ENCODE results near the gene SGTA.

The SGTA gene

DNA sequence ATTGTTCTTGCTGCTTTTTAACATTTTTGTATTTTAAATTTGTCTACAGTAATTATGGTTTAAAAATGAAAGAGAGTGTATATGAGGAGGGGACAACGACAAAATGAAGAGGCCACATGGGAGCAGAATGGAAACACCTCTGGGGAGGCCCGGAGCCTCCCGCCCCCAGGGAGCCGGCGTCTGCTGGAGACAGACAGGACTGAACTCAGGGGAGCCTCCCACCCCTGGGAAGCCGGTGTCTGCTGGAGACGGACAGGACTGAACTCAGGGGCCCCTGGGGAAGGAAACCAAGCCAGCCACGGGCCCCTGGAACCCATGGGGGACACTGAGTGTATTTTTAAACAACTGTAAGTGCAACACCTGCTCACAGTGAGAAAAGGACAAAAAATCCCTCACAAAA lies 26.6 kb downstream of the SGTA start:
- DNase-seq (ENCODE audit: low read depth), result no peak
- H3K4me3 ChIP-seq (ENCODE audit: low read length), result no peak overlapping the region
- TF ChIP-seq, protein P1, sequence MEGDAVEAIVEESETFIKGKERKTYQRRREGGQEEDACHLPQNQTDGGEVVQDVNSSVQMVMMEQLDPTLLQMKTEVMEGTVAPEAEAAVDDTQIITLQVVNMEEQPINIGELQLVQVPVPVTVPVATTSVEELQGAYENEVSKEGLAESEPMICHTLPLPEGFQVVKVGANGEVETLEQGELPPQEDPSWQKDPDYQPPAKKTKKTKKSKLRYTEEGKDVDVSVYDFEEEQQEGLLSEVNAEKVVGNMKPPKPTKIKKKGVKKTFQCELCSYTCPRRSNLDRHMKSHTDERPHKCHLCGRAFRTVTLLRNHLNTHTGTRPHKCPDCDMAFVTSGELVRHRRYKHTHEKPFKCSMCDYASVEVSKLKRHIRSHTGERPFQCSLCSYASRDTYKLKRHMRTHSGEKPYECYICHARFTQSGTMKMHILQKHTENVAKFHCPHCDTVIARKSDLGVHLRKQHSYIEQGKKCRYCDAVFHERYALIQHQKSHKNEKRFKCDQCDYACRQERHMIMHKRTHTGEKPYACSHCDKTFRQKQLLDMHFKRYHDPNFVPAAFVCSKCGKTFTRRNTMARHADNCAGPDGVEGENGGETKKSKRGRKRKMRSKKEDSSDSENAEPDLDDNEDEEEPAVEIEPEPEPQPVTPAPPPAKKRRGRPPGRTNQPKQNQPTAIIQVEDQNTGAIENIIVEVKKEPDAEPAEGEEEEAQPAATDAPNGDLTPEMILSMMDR (conservative IDR thresholded peaks at IDR 0.05; ENCODE audit: low read length), result no peak

DNA sequence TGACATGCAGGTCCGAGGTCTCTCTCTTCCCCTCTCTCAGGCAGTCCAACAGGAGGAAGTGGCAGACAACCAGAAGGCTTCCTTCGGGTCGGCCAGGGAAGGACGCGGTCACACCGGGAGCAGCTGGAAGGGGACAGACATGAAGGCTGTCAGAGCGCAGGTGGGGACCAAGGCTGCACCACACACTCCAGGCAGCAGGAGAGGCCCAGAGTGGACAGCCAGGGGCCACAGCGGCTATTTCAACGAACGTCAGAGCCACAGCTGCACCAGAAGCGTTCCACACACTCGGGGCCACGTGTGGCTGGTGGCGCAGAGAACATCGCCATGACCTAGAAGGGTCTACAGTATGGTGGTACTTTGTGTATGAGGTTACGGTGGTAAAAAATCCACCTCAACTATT lies 27.3 kb downstream of the SGTA start:
- H3K4me3 ChIP-seq (ENCODE audit: low read length), result no peak overlapping the region
- TF ChIP-seq, protein P1 (conservative IDR thresholded peaks at IDR 0.05; ENCODE audit: low read length), result no peak
- no peak for DNase-seq (ENCODE audit: low read depth)

DNA sequence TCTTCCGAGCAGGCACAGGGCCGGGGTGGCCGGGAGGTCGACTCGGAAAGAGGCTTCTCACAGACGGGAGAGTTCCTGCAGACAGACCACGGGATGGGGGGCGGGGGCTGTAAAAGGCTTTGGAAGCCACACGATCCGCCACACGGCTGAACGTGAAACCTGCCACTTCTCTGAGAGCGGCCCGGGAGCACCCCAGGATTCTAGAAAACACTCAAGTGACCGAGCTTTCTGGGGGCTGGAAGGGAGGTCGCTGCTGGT lies 27.7 kb downstream of the SGTA start:
- TF ChIP-seq, protein P1 (conservative IDR thresholded peaks at IDR 0.05; ENCODE audit: low read length), result no peak
- DNase-seq (ENCODE audit: low read depth), result no peak
- no peak overlapping the region for H3K4me3 ChIP-seq (ENCODE audit: low read length)

DNA sequence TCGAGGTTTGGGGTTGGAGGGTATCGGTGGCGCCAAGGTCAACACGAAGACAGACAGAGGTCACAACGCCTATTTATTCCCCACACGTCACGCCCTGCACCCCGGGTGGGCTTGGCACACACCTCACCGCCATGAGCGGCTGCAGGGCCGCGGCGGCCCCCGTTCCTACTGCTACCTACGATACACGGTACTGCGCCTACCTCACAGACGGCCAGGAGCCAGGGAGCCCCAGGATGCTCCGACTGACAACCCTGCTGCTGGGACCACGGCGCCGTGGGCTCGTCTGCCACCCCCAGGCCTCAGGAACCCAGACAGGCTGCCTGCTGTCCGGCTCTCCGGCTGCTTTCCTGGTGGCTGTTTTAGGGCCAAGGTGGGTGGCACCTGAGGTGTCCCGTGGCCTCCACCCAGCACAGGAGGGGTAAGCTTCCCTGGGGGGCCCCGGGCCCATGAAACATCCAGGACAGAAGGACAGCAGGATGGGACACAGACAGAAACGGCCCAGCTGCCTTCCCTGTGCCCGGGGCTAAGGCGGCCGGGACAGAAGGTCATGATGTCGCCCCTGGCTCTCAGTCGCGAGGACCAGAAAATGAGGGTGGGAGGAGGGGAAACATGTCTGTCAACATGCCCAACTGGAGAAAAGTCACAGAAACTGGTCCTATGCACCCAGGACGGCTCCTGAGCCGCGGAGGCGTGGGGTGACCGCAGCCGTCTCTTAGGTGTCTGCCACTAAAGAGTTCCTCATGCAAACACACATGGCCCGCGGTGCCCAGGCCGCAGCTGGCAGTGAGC lies 28.2 kb downstream of the SGTA start:
- TF ChIP-seq, protein P1 (conservative IDR thresholded peaks at IDR 0.05; ENCODE audit: low read length), result no peak
- DNase-seq (ENCODE audit: low read depth), result no peak

DNA sequence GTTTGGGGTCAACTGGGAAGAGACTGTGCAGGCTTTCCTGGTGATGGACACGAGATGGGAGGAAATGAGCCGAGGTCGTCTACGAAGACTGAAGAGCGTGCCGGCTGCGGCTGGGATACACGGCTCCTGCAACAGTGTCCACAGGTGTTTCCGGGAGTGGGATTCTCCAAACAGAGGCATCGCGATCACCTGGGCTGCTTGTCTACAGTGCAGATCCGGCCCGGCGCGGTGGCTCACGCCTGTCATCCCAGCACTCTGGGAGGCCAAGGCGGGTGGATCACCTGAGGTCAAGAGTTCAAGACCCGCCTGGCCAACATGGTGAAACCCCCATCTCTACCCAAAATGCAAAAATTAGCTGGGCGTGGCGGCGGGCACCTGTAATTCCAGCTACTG lies 31.6 kb downstream of the SGTA start:
- DNase-seq (ENCODE audit: low read depth), result no peak

More for the DNA sequence above, 28.2 kb downstream of the SGTA start:
- no peak overlapping the region for H3K4me3 ChIP-seq (ENCODE audit: low read length)

DNA sequence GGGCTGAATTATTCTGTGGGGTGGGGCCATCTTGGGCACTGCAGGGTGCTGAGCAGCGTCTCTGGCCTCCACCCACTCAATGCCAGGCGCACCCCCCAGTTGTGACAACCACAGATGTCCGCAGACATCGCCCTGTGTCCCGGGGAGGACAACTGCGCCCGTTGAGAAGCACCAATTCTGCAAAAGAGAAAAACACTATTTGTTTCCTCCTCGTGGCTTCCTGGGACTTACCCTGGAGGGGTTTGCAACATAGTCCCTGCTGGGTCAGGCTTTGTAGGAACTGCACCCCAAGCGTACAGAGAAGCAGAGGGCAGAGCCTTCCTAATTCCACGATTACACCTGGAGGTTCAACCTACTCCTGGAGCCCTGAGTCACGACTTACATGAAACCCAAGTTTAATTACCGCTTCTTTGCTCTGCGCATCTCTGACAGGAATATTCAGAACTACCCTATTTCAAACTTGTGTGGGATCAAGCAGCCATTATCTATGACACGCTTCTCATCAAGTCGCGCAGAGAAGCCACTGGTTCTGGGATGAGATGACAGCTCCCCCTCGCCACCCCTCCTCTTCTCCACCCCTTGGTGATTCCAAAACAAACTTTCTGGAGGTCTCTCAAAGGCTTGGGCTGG lies 32.1 kb downstream of the SGTA start:
- H3K4me3 ChIP-seq (ENCODE audit: low read length), result no peak overlapping the region
- no peak for DNase-seq (ENCODE audit: low read depth)
- TF ChIP-seq, protein P1 (conservative IDR thresholded peaks at IDR 0.05; ENCODE audit: low read length), result no peak

More for the DNA sequence above, 31.6 kb downstream of the SGTA start:
- TF ChIP-seq, protein P1 (conservative IDR thresholded peaks at IDR 0.05; ENCODE audit: low read length), result no peak
- H3K4me3 ChIP-seq (ENCODE audit: low read length), result no peak overlapping the region

DNA sequence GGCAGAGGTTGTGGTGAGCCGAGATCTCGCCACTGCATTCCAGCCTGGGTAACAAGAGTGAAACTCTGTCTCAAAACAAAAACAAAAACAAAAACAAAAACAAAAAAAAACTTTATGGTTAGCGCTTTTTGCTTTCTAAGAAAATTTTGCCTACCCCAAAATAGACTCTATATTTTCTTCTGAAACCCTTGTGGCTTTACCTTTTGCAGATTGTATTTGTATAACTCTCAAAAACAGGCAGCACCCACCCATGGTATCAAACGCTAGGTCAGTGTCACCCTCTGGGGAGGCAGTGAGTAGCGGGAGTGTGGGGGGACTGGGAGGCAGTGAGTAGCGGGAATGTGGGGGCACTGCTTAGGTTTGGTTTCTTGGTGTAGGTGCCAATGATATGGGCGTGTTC lies 35.7 kb downstream of the SGTA start:
- H3K4me3 ChIP-seq (ENCODE audit: low read length), result no peak overlapping the region
- TF ChIP-seq, protein P1 (conservative IDR thresholded peaks at IDR 0.05; ENCODE audit: low read length), result no peak
- DNase-seq (ENCODE audit: low read depth), result no peak
